IMR-90 (cell line): Measurements from ENCODE around the gene RBPJ. TPM values are rescaled to one million over a fixed set of nuclear protein-coding genes. Genes with fewer than 3 reads are reported as not detected.
A peak's percentile ranks its signal among the peaks of the same experiment; 100 is the strongest.

Source experiments
- ATAC-seq: fragments of 200-7000 bp; cut with Tn5 transposase; 2 replicates; pipeline ENCODE4 v1.9.1; 2020; ENCODE audit warnings: low read depth, mild to moderate bottlenecking, moderate library complexity
- BruUV-seq: library from RNA; stranded (reverse); fragments of 400-500 nt; replicated peaks from 2 replicates; lab custom pipeline; 2021; lab: Mats Ljungman, UMichigan
- CTCF ChIA-PET: fragments of 300-600 bp; formaldehyde crosslinking; extraction: SDS; loops from one replicate; lab custom pipeline; 2021; ENCODE audit warnings: antibody characterized with exemption; lab: Yijun Ruan, JAX
- POLR2A ChIA-PET: fragments of 300-600 bp; sonication (Branson Sonifier 250); formaldehyde crosslinking; loops from one replicate; lab custom pipeline; 2022; ENCODE audit warnings: antibody characterized with exemption; ENCODE audit not compliant: unreplicated experiment; lab: Charles Lee
- DNase-seq: peaks from one replicate; pipeline ENCODE4 v3.0.0; 2013
- H2AFZ ChIP-seq: replicated peaks from 2 replicates; pipeline ENCODE3; 2013; ENCODE audit warnings: low read length, mild to moderate bottlenecking; ENCODE audit not compliant: poor library complexity
- H2AK5ac ChIP-seq: 2 replicates; pipeline ENCODE4 v1.6.1; 2013; ENCODE audit warnings: low read depth, low read length, inconsistent platforms
- H2AK9ac ChIP-seq: replicated peaks from 2 replicates; pipeline ENCODE3; 2013; ENCODE audit warnings: mild to moderate bottlenecking, low read depth, low read length, moderate library complexity; ENCODE audit not compliant: poor library complexity
- H2BK120ac ChIP-seq: 2 replicates; pipeline ENCODE4 v1.6.1; 2013; ENCODE audit warnings: low read depth, low read length, inconsistent platforms
- H2BK15ac ChIP-seq: 3 replicates; pipeline ENCODE4 v1.6.1; 2013; ENCODE audit warnings: low read depth, low read length, inconsistent platforms
- H2BK20ac ChIP-seq: 2 replicates; pipeline ENCODE4 v1.6.1; 2013; ENCODE audit warnings: low read depth, mild to moderate bottlenecking, inconsistent platforms, low read length, moderate library complexity
- H2BK5ac ChIP-seq: 2 replicates; pipeline ENCODE4 v1.6.1; 2013; ENCODE audit warnings: mild to moderate bottlenecking, low read depth, low read length, inconsistent platforms; ENCODE audit not compliant: poor library complexity, severe bottlenecking
- H3K14ac ChIP-seq: replicated peaks from 2 replicates; pipeline ENCODE4 v1.6.1; 2013; ENCODE audit warnings: low read depth, low read length, inconsistent platforms
- H3K18ac ChIP-seq: 2 replicates; pipeline ENCODE4 v1.6.1; 2013; ENCODE audit warnings: low read depth, low read length, control low read depth
- H3K23ac ChIP-seq: 2 replicates; pipeline ENCODE4 v1.6.1; 2013; ENCODE audit warnings: low read depth, low read length, inconsistent platforms
- H3K27ac ChIP-seq: 2 replicates; pipeline ENCODE4 v1.5.1; 2013; ENCODE audit warnings: mild to moderate bottlenecking, control low read depth, low read length; ENCODE audit not compliant: insufficient read depth
- H3K27me3 ChIP-seq: 2 replicates; pipeline ENCODE4 v1.6.1; 2013; ENCODE audit warnings: low read length; ENCODE audit not compliant: control insufficient read depth, insufficient read depth
- H3K36me3 ChIP-seq: 2 replicates; pipeline ENCODE4 v1.6.1; 2013; ENCODE audit warnings: low read length, mixed read lengths; ENCODE audit not compliant: control insufficient read depth, insufficient read depth
- H3K4ac ChIP-seq: 2 replicates; pipeline ENCODE4 v1.6.1; 2013; ENCODE audit warnings: low read depth, low read length, inconsistent platforms
- H3K4me1 ChIP-seq: 2 replicates; pipeline ENCODE4 v1.6.1; 2013; ENCODE audit warnings: low read length, mixed read lengths; ENCODE audit not compliant: control insufficient read depth, insufficient read depth
- H3K4me2 ChIP-seq: 2 replicates; pipeline ENCODE4 v1.6.1; 2013; ENCODE audit warnings: low read depth, mild to moderate bottlenecking, control low read depth, low read length, moderate library complexity
- H3K4me3 ChIP-seq: 2 replicates; pipeline ENCODE4 v1.5.1; 2013; ENCODE audit warnings: low read depth, mild to moderate bottlenecking, control low read depth, low read length, moderate library complexity; ENCODE audit not compliant: insufficient read depth
- H3K56ac ChIP-seq: 2 replicates; pipeline ENCODE4 v1.6.1; 2013; ENCODE audit warnings: low read length, inconsistent platforms; ENCODE audit not compliant: insufficient read depth; ENCODE audit errors: extremely low read depth
- H3K79me1 ChIP-seq, 2 experiments: 2 replicates each; pipeline ENCODE4 v1.6.1; 2013; ENCODE audit warnings: low read length in 2 of 2, inconsistent platforms in 1 of 2, low read depth in 1 of 2
- H3K9ac ChIP-seq: 2 replicates; pipeline ENCODE4 v1.6.1; 2013; ENCODE audit warnings: low read depth, low read length, control low read depth
- H3K9me1 ChIP-seq: 2 replicates; pipeline ENCODE4 v1.6.1; 2013; ENCODE audit warnings: low read length, inconsistent platforms; ENCODE audit not compliant: insufficient read depth
- H3K9me3 ChIP-seq: 2 replicates; pipeline ENCODE4 v1.6.1; 2013; ENCODE audit warnings: low read length; ENCODE audit not compliant: control insufficient read depth, insufficient read depth
- H4K20me1 ChIP-seq: 2 replicates; pipeline ENCODE4 v1.6.1; 2013; ENCODE audit warnings: low read length, inconsistent platforms; ENCODE audit not compliant: insufficient read depth
- H4K5ac ChIP-seq: 2 replicates; pipeline ENCODE4 v1.6.1; 2013; ENCODE audit warnings: mild to moderate bottlenecking, low read depth, low read length, control low read depth
- H4K8ac ChIP-seq, 2 experiments: 2 replicates each; pipeline ENCODE4 v1.6.1; 2013; ENCODE audit warnings: low read depth in 2 of 2, low read length in 2 of 2, control low read depth in 1 of 2, inconsistent platforms in 1 of 2
- H4K91ac ChIP-seq: 2 replicates; pipeline ENCODE4 v1.6.1; 2013; ENCODE audit warnings: low read depth, low read length, inconsistent platforms; ENCODE audit not compliant: insufficient read depth
- BHLHE40 ChIP-seq: fragments of 150-350 bp; IDR thresholded peaks from 2 replicates; pipeline ENCODE4 v1.6.1; 2016; ENCODE audit warnings: mild to moderate bottlenecking, low read depth, low read length
- ELK1 ChIP-seq: fragments of 150-350 bp; IDR thresholded peaks from 2 replicates; pipeline ENCODE4 v1.6.1; 2016; ENCODE audit warnings: low read depth, mild to moderate bottlenecking, low read length, moderate library complexity, borderline replicate concordance
- FOS ChIP-seq: fragments of 150-350 bp; IDR thresholded peaks from 2 replicates; pipeline ENCODE4 v1.6.1; 2016; ENCODE audit warnings: low read depth, low read length
- MAZ ChIP-seq: IDR thresholded peaks from 2 replicates; pipeline ENCODE4 v1.6.1; 2012; ENCODE audit warnings: low read depth, mild to moderate bottlenecking, low read length, improper control_type of control experiment, moderate library complexity, borderline replicate concordance
- MXI1 ChIP-seq: IDR thresholded peaks from 2 replicates; pipeline ENCODE4 v1.6.1; 2012; ENCODE audit warnings: low read depth, mild to moderate bottlenecking, low read length, moderate library complexity, borderline replicate concordance
- POLR2A ChIP-seq: IDR thresholded peaks from 2 replicates; pipeline ENCODE4 v1.6.1; 2012; ENCODE audit warnings: mild to moderate bottlenecking, low read depth, low read length
- RAD21 ChIP-seq: IDR thresholded peaks from 2 replicates; pipeline ENCODE4 v1.6.1; 2012; ENCODE audit warnings: low read length, improper control_type of control experiment
- WGBS, 2 experiments: methylation state at CpG; one replicate each; pipeline versions ENCODE4 v1.1.5 to v1.1.7; 2013; ENCODE audit warnings: missing lambda C conversion rate in 2 of 2; ENCODE audit not compliant: insufficient read length in 1 of 2; ENCODE audit errors: extremely low coverage in 2 of 2; 5-methylcytosine and 5-hydroxymethylcytosine counted together
- dilution Hi-C: fragments of 300-500 bp; cut with HindIII; formaldehyde crosslinking; loops from one replicate; pipeline ENCODE4 v1.14.3; 2018; ENCODE audit warnings: low sequenced_read_pairs; ENCODE audit not compliant: unreplicated experiment
- in situ Hi-C: fragments of 300-500 bp; cut with MboI; formaldehyde crosslinking; loops from 3 replicates; pipeline ENCODE4 v1.14.3; 2019; ENCODE audit warnings: low sequenced_read_pairs, inconsistent platforms, mixed read lengths
- intact Hi-C: fragments of 100-400 bp; cut with micrococcal nuclease; formaldehyde crosslinking; loops from 2 replicates; pipeline ENCODE4 v1.10.0; 2022
- polyA plus RNA-seq, 3 experiments: library from polyadenylated mRNA; depleted of rRNA; stranded (reverse); fragments of >200 nt; gene quantifications; 2 replicates each; pipeline ENCODE4 v1.2.3, GENCODE V29; 2012; ENCODE audit warnings: low replicate concordance in 1 of 3
- total RNA-seq: library from RNA; depleted of rRNA; stranded (reverse); fragments of >200 nt; gene quantifications from 2 replicates; pipeline ENCODE4 v1.2.3, GENCODE V29; 2012
- TF ChIP-seq, protein P1 (sequence below): fragments of 150-350 bp; IDR thresholded peaks from 2 replicates; pipeline ENCODE4 v1.6.1; 2017; ENCODE audit warnings: mild to moderate bottlenecking, antibody characterized with exemption, low read length, low read depth

RBPJ gene
- total and polyA plus RNA-seq, 2 of the 4 experiments (the other 2 are of a cell fraction) = 50.3 to 148 TPM

DNA sequence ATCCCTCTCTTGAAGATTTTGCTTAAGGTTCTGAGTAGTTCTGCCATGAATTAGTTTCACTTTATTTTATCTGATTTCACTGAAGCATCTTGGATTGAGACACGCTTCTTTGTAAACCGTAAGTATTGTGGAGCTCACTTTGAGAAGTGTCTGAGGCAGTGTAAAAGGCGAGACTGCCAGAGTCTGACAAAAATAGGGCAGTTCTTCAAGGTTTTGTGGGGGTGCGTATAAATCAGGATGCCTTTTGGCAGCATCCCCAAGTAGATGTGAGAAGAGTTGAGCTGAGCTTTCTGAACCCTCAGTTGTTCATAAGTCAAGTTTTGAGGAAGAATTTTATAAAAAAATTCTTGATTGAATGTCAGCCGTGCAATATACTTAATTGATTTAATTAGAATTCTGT lies 76.3 kb downstream of the RBPJ start:
- Histone ChIP-seq H3K9ac (no peak overlapping the region), H2AK9ac (no peak overlapping the region), H4K5ac (no peak overlapping the region; the same call in 1 of the 2 replicates), H4K91ac (no peak overlapping the region), H3K9me1 (0 out of 2 replicates have a peak, but pooled peaks cover 3% of the 10 kb centered on the region), H2AFZ (no peak overlapping the region), H4K8ac (no peak overlapping the region), H3K4me3 (no peak overlapping the region), H3K9me3 (no peaks in the 10 kb centered on the region), H4K20me1 (no peaks in the 10 kb centered on the region; the same call in 1 of the 2 replicates), H2AK5ac (no peak overlapping the region), H3K4me1 (no peaks in the 10 kb centered on the region), H2BK20ac (no peak overlapping the region), H3K36me3 (peaks cover 14% of the 10 kb centered on the region), H2BK120ac (no peak overlapping the region), H2BK5ac (no peak overlapping the region), H2BK15ac (no peak overlapping the region), H3K18ac (peak overlapping the region; percentile 12; the same call in 1 of the 2 replicates), H3K27ac (no peak overlapping the region), H3K4ac (no peak overlapping the region), H3K27me3 (no peaks in the 10 kb centered on the region), H3K79me1 (peaks cover 41 to 50% of the 10 kb centered on the region in 2 experiments), H3K14ac (peak overlapping the region; percentile 38; the same call in 1 of the 2 replicates), H3K23ac (no peak overlapping the region), H3K56ac (no peak overlapping the region), H3K4me2 (peak overlapping the region; percentile 30; the same call in 1 of the 2 replicates)
- in situ Hi-C loops = no loop called here
- ChIA-PET POLR2A (no interaction called here), CTCF (interaction anchor here (0.9 kb wide), 1 partner anchor 9 kb away, joined by 4 read pairs; no protein-coding TSS in a partner anchor)
- ATAC-seq (no peak), DNase-seq (no peak)
- 63% methylated on average over 2 of the region's 5 CpGs; no CpG with 5 or more reads in 1 of the 2 experiments for WGBS, 2 experiments
- intact Hi-C loops = no loop called here
- dilution Hi-C loops = no loop called here
- no TSS peak for BruUV-seq
- no peak for TF ChIP-seq FOS
- no peak for TF ChIP-seq MXI1
- TF ChIP-seq, protein P1, sequence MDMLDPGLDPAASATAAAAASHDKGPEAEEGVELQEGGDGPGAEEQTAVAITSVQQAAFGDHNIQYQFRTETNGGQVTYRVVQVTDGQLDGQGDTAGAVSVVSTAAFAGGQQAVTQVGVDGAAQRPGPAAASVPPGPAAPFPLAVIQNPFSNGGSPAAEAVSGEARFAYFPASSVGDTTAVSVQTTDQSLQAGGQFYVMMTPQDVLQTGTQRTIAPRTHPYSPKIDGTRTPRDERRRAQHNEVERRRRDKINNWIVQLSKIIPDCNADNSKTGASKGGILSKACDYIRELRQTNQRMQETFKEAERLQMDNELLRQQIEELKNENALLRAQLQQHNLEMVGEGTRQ = no peak
- TF ChIP-seq MAZ = no peak
- TF ChIP-seq POLR2A = no peak
- TF ChIP-seq ELK1 = no peak
- TF ChIP-seq BHLHE40 = no peak
- no peak for TF ChIP-seq RAD21
